Measurements from ENCODE around the gene GUCY2F.
A peak's percentile ranks its signal among the peaks of the same experiment; 100 is the strongest.

The GUCY2F gene

GRCh38 chrX:109481986-109482385, at the start of gene GUCY2F:
Gene GUCY2F, minus strand, starts transcription at chrX:109482086. Its CDS starts 6,150 bp downstream, at chrX:109475936.
- DNase-seq: no peak

- no peak for DNase-seq
Observed at GRCh38 chrX:109519001-109519400, 37.1 kb upstream of the GUCY2F start.

GRCh38 chrX:109511113-109511512, 29.2 kb upstream of the GUCY2F start:
- no peak for DNase-seq

- DNase-seq: no peak
Observed at GRCh38 chrX:109508915-109509314, 27.0 kb upstream of the GUCY2F start.

GRCh38 chrX:109501176-109501575, 19.3 kb upstream of the GUCY2F start:
- DNase-seq: no peak

- DNase-seq: no peak
Observed at GRCh38 chrX:109498434-109498833, 16.5 kb upstream of the GUCY2F start.

GRCh38 chrX:109489174-109489573, 7.3 kb upstream of the GUCY2F start:
- DNase-seq: no peak

- DNase-seq: no peak
Observed at GRCh38 chrX:109487640-109488039, 5.8 kb upstream of the GUCY2F start.

GRCh38 chrX:109485470-109486340, 3.8 kb upstream of the GUCY2F start:
- DNase-seq: peak; percentile 26

GRCh38 chrX:109484886-109485285, 3.0 kb upstream of the GUCY2F start:
- no peak for DNase-seq

GRCh38 chrX:109475174-109475891, 6.6 kb downstream of the GUCY2F start:
- no peak for DNase-seq

GRCh38 chrX:109472939-109473735, 8.7 kb downstream of the GUCY2F start:
- DNase-seq: no peak

GRCh38 chrX:109464231-109464630, 17.7 kb downstream of the GUCY2F start:
- DNase-seq: no peak

- DNase-seq: no peak
Observed at GRCh38 chrX:109463784-109464183, 18.1 kb downstream of the GUCY2F start.

GRCh38 chrX:109448282-109448938, 33.5 kb downstream of the GUCY2F start:
- DNase-seq: no peak

- DNase-seq: no peak
Observed at GRCh38 chrX:109441266-109441665, 40.6 kb downstream of the GUCY2F start.

GRCh38 chrX:109440475-109440874, 41.4 kb downstream of the GUCY2F start:
- DNase-seq: no peak

- no peak for DNase-seq
Observed at GRCh38 chrX:109409181-109409580, 72.7 kb downstream of the GUCY2F start.

- DNase-seq: no peak
Observed at GRCh38 chrX:109403922-109404321, 78.0 kb downstream of the GUCY2F start.

GRCh38 chrX:109399831-109400230, 82.1 kb downstream of the GUCY2F start:
- no peak for DNase-seq

GRCh38 chrX:109398833-109399232, 83.1 kb downstream of the GUCY2F start:
- no peak for DNase-seq

- no peak for DNase-seq
Observed at GRCh38 chrX:109398061-109398460, 83.8 kb downstream of the GUCY2F start.

- no peak for DNase-seq
Observed at GRCh38 chrX:109393859-109394258, 88.0 kb downstream of the GUCY2F start.

Data from stimulated activated naive CD4-positive, alpha-beta T cell treated with Interleukin-2 at 50 U/mL for 16 hours (primary cell).